GM23248 (cell line): ENCODE results near the gene ZNF579.

Experiments
- EZH2 ChIP-seq: fragments of 200-600 bp; sonication (generic); IDR thresholded peaks from 2 replicates; pipeline ENCODE4 v1.6.1; 2018; ENCODE audit warnings: antibody characterized with exemption, mild to moderate bottlenecking; ENCODE audit not compliant: insufficient read depth, poor library complexity, severe bottlenecking
- EZH2phosphoT487 ChIP-seq: fragments of 200-600 bp; sonication (generic); IDR thresholded peaks from 2 replicates; pipeline ENCODE4 v1.6.1; 2018; ENCODE audit warnings: antibody characterized with exemption, moderate library complexity, mild to moderate bottlenecking, low read depth; ENCODE audit not compliant: insufficient read depth

GRCh38 chr19:55544776-55545439 is 35.7 kb downstream of the ZNF579 start:
- no peak for TF ChIP-seq EZH2
- no peak for TF ChIP-seq EZH2phosphoT487
